GM19328 (cell line): ENCODE data around the gene CRELD2.

ENCODE experiments used
- ATAC-seq: cut with Tn5 transposase; IDR thresholded peaks from one replicate; pipeline ENCODE4 v1.9.1; 2021; ENCODE audit warnings: mild to moderate bottlenecking, moderate library complexity; ENCODE audit not compliant: unreplicated experiment

Gene CRELD2

GRCh38 chr22:49886346-49887063 is 31.9 kb upstream of the CRELD2 start:
- no peak for ATAC-seq

GRCh38 chr22:49887064-49887451 is 31.4 kb upstream of the CRELD2 start:
- no peak for ATAC-seq

- ATAC-seq, result no peak
These were observed 30.7 kb upstream of the CRELD2 start for GRCh38 chr22:49887702-49888101.

- ATAC-seq, result no peak
These were observed 29.4 kb upstream of the CRELD2 start for GRCh38 chr22:49889071-49889470.

- no peak for ATAC-seq
These were observed 26.1 kb upstream of the CRELD2 start for GRCh38 chr22:49892226-49892899.

GRCh38 chr22:49893025-49893424 is 25.4 kb upstream of the CRELD2 start:
- ATAC-seq, result no peak

GRCh38 chr22:49894322-49895054 is 23.9 kb upstream of the CRELD2 start:
- ATAC-seq, result no peak

GRCh38 chr22:49896201-49896600 is 22.2 kb upstream of the CRELD2 start:
- ATAC-seq, result no peak

- ATAC-seq, result no peak
These were observed 21.3 kb upstream of the CRELD2 start for GRCh38 chr22:49897015-49897684.

GRCh38 chr22:49899530-49899929 is 18.9 kb upstream of the CRELD2 start:
- no peak for ATAC-seq

- ATAC-seq, result no peak
These were observed 17.8 kb upstream of the CRELD2 start for GRCh38 chr22:49900441-49901230.

GRCh38 chr22:49901457-49901856 is 17.0 kb upstream of the CRELD2 start:
- no peak for ATAC-seq

GRCh38 chr22:49903322-49904039 is 15.0 kb upstream of the CRELD2 start:
- ATAC-seq, result no peak

- no peak for ATAC-seq
These were observed 14.4 kb upstream of the CRELD2 start for GRCh38 chr22:49904040-49904369.

GRCh38 chr22:49905465-49905864 is 13.0 kb upstream of the CRELD2 start:
- no peak for ATAC-seq

- no peak for ATAC-seq
These were observed 12.2 kb upstream of the CRELD2 start for GRCh38 chr22:49906071-49906798.

- ATAC-seq, result no peak
These were observed 11.6 kb upstream of the CRELD2 start for GRCh38 chr22:49906799-49907290.

- ATAC-seq, result no peak
These were observed 10.6 kb upstream of the CRELD2 start for GRCh38 chr22:49907807-49908206.

- no peak for ATAC-seq
These were observed 8.8 kb upstream of the CRELD2 start for GRCh38 chr22:49909476-49910205.
